Subcutaneous adipose tissue (tissue), 4 donors: ENCODE data around the gene ACSL5. TPM values are rescaled to one million over a fixed set of nuclear protein-coding genes. Genes with fewer than 3 reads are reported as not detected.

Experiments
- CTCF ChIP-seq: fragments of 450-650 bp; IDR thresholded peaks from one replicate; pipeline ENCODE4 v1.5.1; 2016; ENCODE audit warnings: low read depth, mild to moderate bottlenecking, control low read depth, antibody characterized with exemption, moderate library complexity
- total RNA-seq, 4 donors: library from RNA; depleted of rRNA; stranded (reverse); fragments of >200 nt; gene quantifications; one replicate each; pipeline ENCODE4 v1.1.0, GENCODE V29; 2016

The ACSL5 gene
- total RNA-seq, 4 donors from 2014 or later, result 24.9 to 50.5 (median 34.3) TPM

- TF ChIP-seq CTCF, result no peak
These were observed 73.1 kb downstream of the ACSL5 start, which contains the start of the genes VTI1A and ZDHHC6 for GRCh38 chr10:112446855-112447619. VTI1A (plus strand) TSS chr10:112447215; CDS start chr10:112447374, 159 bp downstream. ZDHHC6 (minus strand) TSS chr10:112446914; CDS start chr10:112445436, 1,478 bp downstream.

- TF ChIP-seq CTCF, result no peak
These were observed 73.7 kb downstream of the ACSL5 start for GRCh38 chr10:112447620-112447928.

GRCh38 chr10:112448888-112449287 is 75.0 kb downstream of the ACSL5 start:
- TF ChIP-seq CTCF, result no peak

- no peak for TF ChIP-seq CTCF
These were observed 81.2 kb downstream of the ACSL5 start for GRCh38 chr10:112454910-112455779.

- TF ChIP-seq CTCF, result no peak
These were observed 82.6 kb downstream of the ACSL5 start for GRCh38 chr10:112456533-112456932.

- no peak for TF ChIP-seq CTCF
These were observed 86.5 kb downstream of the ACSL5 start for GRCh38 chr10:112460366-112460765.
